Mesendoderm (in vitro differentiated cells): ENCODE results near the gene RASGEF1B.

Source experiments
- DNase-seq: peaks from one replicate; pipeline ENCODE4 v3.0.0; 2013
- H2AK5ac ChIP-seq: 2 replicates; pipeline ENCODE4 v1.6.1; 2013; ENCODE audit warnings: low read length, inconsistent platforms
- H2BK120ac ChIP-seq: 2 replicates; pipeline ENCODE4 v1.6.1; 2013; ENCODE audit warnings: low read depth, mild to moderate bottlenecking, low read length, moderate library complexity, mixed read lengths
- H2BK15ac ChIP-seq: replicated peaks from 2 replicates; pipeline ENCODE4 v1.6.1; 2013; ENCODE audit warnings: low read depth, mild to moderate bottlenecking, moderate library complexity
- H2BK5ac ChIP-seq: 2 replicates; pipeline ENCODE4 v1.6.1; 2013; ENCODE audit warnings: low read length, inconsistent platforms
- H3K18ac ChIP-seq: 2 replicates; pipeline ENCODE4 v1.6.1; 2013; ENCODE audit warnings: mild to moderate bottlenecking, low read length, mixed read lengths
- H3K23ac ChIP-seq: one replicate; pipeline ENCODE4 v1.6.1; 2013; ENCODE audit warnings: low read length
- H3K27ac ChIP-seq: 2 replicates; pipeline ENCODE4 v1.5.1; 2013; ENCODE audit warnings: low read depth, mild to moderate bottlenecking, inconsistent platforms, low read length, moderate library complexity
- H3K27me3 ChIP-seq: 2 replicates; pipeline ENCODE4 v1.6.1; 2013; ENCODE audit warnings: low read length, control low read depth, mild to moderate bottlenecking, inconsistent platforms; ENCODE audit not compliant: insufficient read depth, poor library complexity
- H3K36me3 ChIP-seq: 2 replicates; pipeline ENCODE4 v1.6.1; 2013; ENCODE audit warnings: low read length, inconsistent platforms; ENCODE audit not compliant: control insufficient read depth, insufficient read depth
- H3K4ac ChIP-seq: one replicate; pipeline ENCODE4 v1.6.1; 2013; ENCODE audit warnings: low read depth, mild to moderate bottlenecking, low read length, moderate library complexity
- H3K4me1 ChIP-seq: 2 replicates; pipeline ENCODE4 v1.6.1; 2013; ENCODE audit warnings: low read depth, low read length, inconsistent platforms; ENCODE audit not compliant: control insufficient read depth
- H3K4me2 ChIP-seq: 2 replicates; pipeline ENCODE4 v1.6.1; 2013; ENCODE audit warnings: low read length
- H3K4me3 ChIP-seq: 2 replicates; pipeline ENCODE4 v1.5.1; 2013; ENCODE audit warnings: mild to moderate bottlenecking, low read length
- H3K56ac ChIP-seq: one replicate; pipeline ENCODE4 v1.6.1; 2013; ENCODE audit warnings: low read length
- H3K79me1 ChIP-seq: 2 replicates; pipeline ENCODE4 v1.6.1; 2013; ENCODE audit warnings: low read length, inconsistent platforms
- H3K79me2 ChIP-seq: 2 replicates; pipeline ENCODE4 v1.6.1; 2013; ENCODE audit warnings: mild to moderate bottlenecking, low read length; ENCODE audit not compliant: control insufficient read depth, insufficient read depth
- H3K9ac ChIP-seq: 2 replicates; pipeline ENCODE4 v1.6.1; 2013; ENCODE audit warnings: low read length, inconsistent platforms
- H4K5ac ChIP-seq: one replicate; pipeline ENCODE4 v1.6.1; 2013; ENCODE audit warnings: low read length
- H4K8ac ChIP-seq: one replicate; pipeline ENCODE4 v1.6.1; 2013; ENCODE audit warnings: low read depth, mild to moderate bottlenecking, control low read depth, low read length, moderate library complexity
- WGBS: extraction: QIAGEN DNeasy Blood & Tissue Kit; methylation state at CpG from one replicate; pipeline ENCODE4 v1.1.7; 2013; ENCODE audit warnings: low lambda C conversion rate, missing lambda C conversion rate; ENCODE audit not compliant: insufficient coverage; ENCODE audit errors: extremely low coverage; 5-methylcytosine and 5-hydroxymethylcytosine counted together

RASGEF1B gene

GRCh38 chr4:81395239-81395638 is 76.5 kb downstream of the RASGEF1B start:
- H4K8ac ChIP-seq = no peak overlapping the region
- H4K5ac ChIP-seq = no peak overlapping the region
- H3K4me1 ChIP-seq = no peaks in the 10 kb centered on the region
- H2BK120ac ChIP-seq = no peak overlapping the region
- H2AK5ac ChIP-seq = no peak overlapping the region
- no peak overlapping the region for H3K27ac ChIP-seq
- no peak overlapping the region for H3K23ac ChIP-seq
- no peaks in the 10 kb centered on the region for H3K27me3 ChIP-seq
- H3K79me1 ChIP-seq = no peaks in the 10 kb centered on the region
- no peak overlapping the region for H3K9ac ChIP-seq
- no peaks in the 10 kb centered on the region for H3K79me2 ChIP-seq
- no peak overlapping the region for H3K56ac ChIP-seq
- H2BK5ac ChIP-seq = no peak overlapping the region
- H3K4me2 ChIP-seq = no peak overlapping the region
- no peak overlapping the region for H3K4me3 ChIP-seq
- H2BK15ac ChIP-seq = no peak overlapping the region
- no peak for DNase-seq
- H3K36me3 ChIP-seq = no peaks in the 10 kb centered on the region
- WGBS = no CpG with 5 or more reads among the region's 3 CpGs
- no peak overlapping the region for H3K4ac ChIP-seq
- no peak overlapping the region for H3K18ac ChIP-seq

- no peak overlapping the region for H4K8ac ChIP-seq
- no peak overlapping the region for H3K27ac ChIP-seq
- H3K4me2 ChIP-seq = no peak overlapping the region
- no peak overlapping the region for H3K18ac ChIP-seq
- H3K36me3 ChIP-seq = no peaks in the 10 kb centered on the region
- no peaks in the 10 kb centered on the region for H3K4me1 ChIP-seq
- H3K27me3 ChIP-seq = no peaks in the 10 kb centered on the region
- no CpG with 5 or more reads among the region's 3 CpGs for WGBS
- H4K5ac ChIP-seq = no peak overlapping the region
- H3K79me1 ChIP-seq = no peaks in the 10 kb centered on the region
- H3K56ac ChIP-seq = no peak overlapping the region
- H2BK5ac ChIP-seq = no peak overlapping the region
- no peak overlapping the region for H3K9ac ChIP-seq
- no peaks in the 10 kb centered on the region for H3K79me2 ChIP-seq
- H3K4me3 ChIP-seq = no peak overlapping the region
- H3K23ac ChIP-seq = no peak overlapping the region
- no peak overlapping the region for H2BK15ac ChIP-seq
- DNase-seq = no peak
- H2AK5ac ChIP-seq = no peak overlapping the region
- H2BK120ac ChIP-seq = no peak overlapping the region
- H3K4ac ChIP-seq = no peak overlapping the region
Observed at GRCh38 chr4:81392164-81392563, 79.5 kb downstream of the RASGEF1B start.

GRCh38 chr4:81389720-81390119 is 82.0 kb downstream of the RASGEF1B start:
- H3K79me1 ChIP-seq = no peaks in the 10 kb centered on the region
- no peak overlapping the region for H2BK120ac ChIP-seq
- H4K8ac ChIP-seq = no peak overlapping the region
- H3K79me2 ChIP-seq = no peaks in the 10 kb centered on the region
- no peaks in the 10 kb centered on the region for H3K4me1 ChIP-seq
- H3K27me3 ChIP-seq = no peaks in the 10 kb centered on the region
- no peak overlapping the region for H3K27ac ChIP-seq
- no peak overlapping the region for H3K18ac ChIP-seq
- no peak overlapping the region for H3K9ac ChIP-seq
- no peak overlapping the region for H3K56ac ChIP-seq
- no CpG with 5 or more reads among the region's 2 CpGs for WGBS
- no peak overlapping the region for H2BK5ac ChIP-seq
- no peak overlapping the region for H2BK15ac ChIP-seq
- no peaks in the 10 kb centered on the region for H3K36me3 ChIP-seq
- H2AK5ac ChIP-seq = no peak overlapping the region
- no peak for DNase-seq
- H3K4me2 ChIP-seq = no peak overlapping the region
- no peak overlapping the region for H4K5ac ChIP-seq
- H3K4ac ChIP-seq = no peak overlapping the region
- no peak overlapping the region for H3K23ac ChIP-seq
- no peak overlapping the region for H3K4me3 ChIP-seq

- H2AK5ac ChIP-seq = no peak overlapping the region
- WGBS = no CpG with 5 or more reads among the region's 2 CpGs
- H3K79me1 ChIP-seq = no peaks in the 10 kb centered on the region
- H4K5ac ChIP-seq = no peak overlapping the region
- no peak overlapping the region for H3K23ac ChIP-seq
- no peak overlapping the region for H3K27ac ChIP-seq
- H3K18ac ChIP-seq = no peak overlapping the region
- H3K4me3 ChIP-seq = no peak overlapping the region
- no peaks in the 10 kb centered on the region for H3K4me1 ChIP-seq
- H3K56ac ChIP-seq = no peak overlapping the region
- no peaks in the 10 kb centered on the region for H3K79me2 ChIP-seq
- H3K4ac ChIP-seq = no peak overlapping the region
- H2BK15ac ChIP-seq = no peak overlapping the region
- no peak overlapping the region for H2BK120ac ChIP-seq
- H3K36me3 ChIP-seq = no peaks in the 10 kb centered on the region
- H3K27me3 ChIP-seq = no peaks in the 10 kb centered on the region
- no peak overlapping the region for H3K9ac ChIP-seq
- H2BK5ac ChIP-seq = no peak overlapping the region
- no peak for DNase-seq
- H4K8ac ChIP-seq = no peak overlapping the region
- no peak overlapping the region for H3K4me2 ChIP-seq
Observed at GRCh38 chr4:81380437-81380836, 91.3 kb downstream of the RASGEF1B start.

GRCh38 chr4:81378386-81378785 is 93.3 kb downstream of the RASGEF1B start:
- no peak overlapping the region for H3K4me3 ChIP-seq
- no peak overlapping the region for H3K4ac ChIP-seq
- H3K27ac ChIP-seq = no peak overlapping the region
- H3K4me2 ChIP-seq = no peak overlapping the region
- H4K8ac ChIP-seq = no peak overlapping the region
- no peaks in the 10 kb centered on the region for H3K79me2 ChIP-seq
- no peak overlapping the region for H3K56ac ChIP-seq
- no peak overlapping the region for H3K9ac ChIP-seq
- no peak overlapping the region for H2BK5ac ChIP-seq
- H2BK15ac ChIP-seq = no peak overlapping the region
- H3K4me1 ChIP-seq = no peaks in the 10 kb centered on the region
- no peaks in the 10 kb centered on the region for H3K27me3 ChIP-seq
- H3K18ac ChIP-seq = no peak overlapping the region
- H2BK120ac ChIP-seq = no peak overlapping the region
- H3K36me3 ChIP-seq = no peaks in the 10 kb centered on the region
- H3K23ac ChIP-seq = peak overlapping the region; percentile 59
- no CpG with 5 or more reads among the region's 1 CpG for WGBS
- DNase-seq = no peak
- no peak overlapping the region for H2AK5ac ChIP-seq
- no peak overlapping the region for H4K5ac ChIP-seq
- no peaks in the 10 kb centered on the region for H3K79me1 ChIP-seq

- Histone ChIP-seq H2AK5ac (no peak overlapping the region), H3K4me1 (no peaks in the 10 kb centered on the region)
- no CpG with 5 or more reads among the region's 1 CpG for WGBS
Observed at GRCh38 chr4:81377191-81377590, 94.5 kb downstream of the RASGEF1B start.

More at GRCh38 chr4:81377191-81377590, 94.5 kb downstream of the RASGEF1B start:
- Histone ChIP-seq H2BK120ac (no peak overlapping the region), H3K27ac (no peak overlapping the region), H3K79me2 (no peaks in the 10 kb centered on the region), H3K4ac (no peak overlapping the region), H3K36me3 (no peaks in the 10 kb centered on the region), H3K4me3 (no peak overlapping the region), H4K5ac (no peak overlapping the region), H4K8ac (no peak overlapping the region), H3K9ac (no peak overlapping the region), H3K56ac (no peak overlapping the region), H2BK5ac (no peak overlapping the region), H3K79me1 (no peaks in the 10 kb centered on the region), H3K27me3 (no peaks in the 10 kb centered on the region), H3K4me2 (no peak overlapping the region), H3K18ac (no peak overlapping the region), H3K23ac (no peak overlapping the region), H2BK15ac (no peak overlapping the region)
- DNase-seq = no peak
